ENCODE data around the gene PLA2G15.

Gene PLA2G15

DNA sequence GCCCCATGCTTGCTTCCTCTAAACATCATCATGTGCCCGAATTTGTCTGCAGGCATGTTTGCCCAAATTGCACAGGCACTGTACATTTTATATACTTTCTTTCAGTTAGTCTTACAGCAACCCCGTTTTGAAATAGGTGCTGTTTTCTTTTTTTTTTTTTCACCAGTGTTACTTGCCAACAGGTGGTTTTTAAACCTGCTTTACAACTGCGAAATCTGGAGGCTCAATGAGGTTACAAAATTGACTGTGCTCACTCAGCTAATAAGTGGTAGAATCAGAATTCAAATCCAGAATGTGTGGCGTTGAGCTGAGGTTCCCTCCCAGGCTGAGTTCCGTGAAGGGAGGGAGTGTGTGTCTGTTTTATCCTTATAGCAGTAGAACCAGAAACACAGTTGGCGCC, 5.8 kb downstream of the PLA2G15 start:
- H3K27ac ChIP-seq (ENCODE audit: insufficient read depth, low read length, poor library complexity, severe bottlenecking) = no peak overlapping the region
- DNase-seq = no peak
- H3K4me3 ChIP-seq (ENCODE audit: insufficient read depth, low read depth, low read length, poor library complexity, severe bottlenecking) = no peak overlapping the region
- H3K9me3 ChIP-seq (ENCODE audit: control insufficient read depth, low read length) = no peaks in the 10 kb centered on the region
- H3K36me3 ChIP-seq (ENCODE audit: control insufficient read depth, insufficient read depth, low read length) = peaks cover 24% of the 10 kb centered on the region
- no peaks in the 10 kb centered on the region for H3K27me3 ChIP-seq (replicated peaks; ENCODE audit: control insufficient read depth, insufficient read depth, low read length, poor library complexity, severe bottlenecking)
- H3K4me1 ChIP-seq (ENCODE audit: control insufficient read depth, insufficient read depth, low read length, poor library complexity, severe bottlenecking) = peaks cover 6% of the 10 kb centered on the region

DNA sequence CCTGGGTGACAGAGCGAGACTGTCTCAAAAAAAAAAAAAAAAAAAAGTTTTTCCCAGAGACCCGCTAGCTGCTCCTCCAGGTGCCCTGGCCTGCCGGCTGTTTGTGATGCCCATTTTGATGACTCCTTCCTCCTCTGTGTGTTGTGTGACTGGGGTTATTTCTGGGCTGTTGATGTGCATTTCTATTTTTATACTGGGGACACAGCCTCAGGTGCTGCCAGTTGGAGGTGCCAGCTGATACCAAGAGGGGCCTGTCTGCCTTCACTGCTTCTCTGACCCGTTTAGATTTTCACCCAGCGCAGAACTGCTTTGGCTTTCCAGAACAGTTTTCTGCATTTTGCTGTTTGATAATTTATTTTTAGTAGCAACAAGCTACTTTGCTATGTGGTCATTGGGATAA, 6.7 kb downstream of the PLA2G15 start:
- Histone ChIP-seq H3K27me3 (replicated peaks; ENCODE audit: control insufficient read depth, insufficient read depth, low read length, poor library complexity, severe bottlenecking) (no peaks in the 10 kb centered on the region), H3K36me3 (ENCODE audit: control insufficient read depth, insufficient read depth, low read length) (peaks cover 24% of the 10 kb centered on the region), H3K4me3 (ENCODE audit: insufficient read depth, low read depth, low read length, poor library complexity, severe bottlenecking) (no peak overlapping the region), H3K4me1 (ENCODE audit: control insufficient read depth, insufficient read depth, low read length, poor library complexity, severe bottlenecking) (peaks cover under 1% of the 10 kb centered on the region), H3K27ac (ENCODE audit: insufficient read depth, low read length, poor library complexity, severe bottlenecking) (no peak overlapping the region), H3K9me3 (ENCODE audit: control insufficient read depth, low read length) (no peaks in the 10 kb centered on the region)
- no peak for DNase-seq

DNA sequence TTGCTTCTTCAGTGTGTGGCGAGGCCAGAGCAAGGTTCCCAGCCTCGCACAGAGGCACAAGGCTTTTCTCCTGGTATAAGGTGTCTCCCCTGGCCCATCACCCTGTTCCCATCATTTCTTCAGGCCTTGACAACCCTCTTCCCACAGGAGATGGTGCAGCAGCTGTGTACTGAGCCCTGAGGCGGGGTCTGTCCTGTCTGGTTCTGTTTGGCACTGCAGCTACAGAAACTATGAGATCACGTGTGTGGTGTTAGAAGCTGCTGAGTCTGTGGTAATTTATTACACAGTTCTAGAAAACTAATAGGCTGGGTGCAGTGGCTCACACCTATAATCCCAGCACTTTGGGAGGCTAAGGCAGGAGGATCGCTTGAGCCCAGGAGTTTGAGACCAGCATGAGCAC, 7.2 kb downstream of the PLA2G15 start:
- no peak overlapping the region for H3K4me3 ChIP-seq (ENCODE audit: insufficient read depth, low read depth, low read length, poor library complexity, severe bottlenecking)
- no peaks in the 10 kb centered on the region for H3K4me1 ChIP-seq (ENCODE audit: control insufficient read depth, insufficient read depth, low read length, poor library complexity, severe bottlenecking)
- peaks cover 24% of the 10 kb centered on the region for H3K36me3 ChIP-seq (ENCODE audit: control insufficient read depth, insufficient read depth, low read length)
- no peaks in the 10 kb centered on the region for H3K9me3 ChIP-seq (ENCODE audit: control insufficient read depth, low read length)
- H3K27ac ChIP-seq (ENCODE audit: insufficient read depth, low read length, poor library complexity, severe bottlenecking) = no peak overlapping the region
- no peak for DNase-seq
- no peaks in the 10 kb centered on the region for H3K27me3 ChIP-seq (replicated peaks; ENCODE audit: control insufficient read depth, insufficient read depth, low read length, poor library complexity, severe bottlenecking)

DNA sequence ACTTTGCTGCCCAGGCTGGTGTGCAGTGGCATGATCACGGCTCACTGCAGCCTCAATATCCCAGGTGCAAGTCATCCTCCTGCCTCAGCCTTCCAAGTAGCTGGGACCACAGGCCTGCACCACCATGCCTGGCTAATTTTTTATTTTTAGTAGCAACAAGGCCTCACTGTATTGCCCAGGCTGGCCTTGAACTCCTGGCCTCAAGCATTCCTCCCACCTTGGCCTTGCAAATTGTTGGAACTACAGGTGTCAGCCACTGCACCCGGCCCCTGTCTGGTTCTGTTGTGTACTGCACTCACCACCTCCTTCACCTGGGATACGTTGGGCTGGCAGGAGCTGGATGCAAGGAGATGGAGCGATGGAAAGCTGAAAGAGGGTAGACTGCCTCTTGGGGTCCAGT, 8.5 kb downstream of the PLA2G15 start:
- H3K4me1 ChIP-seq (ENCODE audit: control insufficient read depth, insufficient read depth, low read length, poor library complexity, severe bottlenecking) = no peaks in the 10 kb centered on the region
- DNase-seq = no peak
- peaks cover 24% of the 10 kb centered on the region for H3K36me3 ChIP-seq (ENCODE audit: control insufficient read depth, insufficient read depth, low read length)
- no peak overlapping the region for H3K4me3 ChIP-seq (ENCODE audit: insufficient read depth, low read depth, low read length, poor library complexity, severe bottlenecking)
- no peaks in the 10 kb centered on the region for H3K9me3 ChIP-seq (ENCODE audit: control insufficient read depth, low read length)
- H3K27ac ChIP-seq (ENCODE audit: insufficient read depth, low read length, poor library complexity, severe bottlenecking) = no peak overlapping the region
- no peaks in the 10 kb centered on the region for H3K27me3 ChIP-seq (replicated peaks; ENCODE audit: control insufficient read depth, insufficient read depth, low read length, poor library complexity, severe bottlenecking)

DNA sequence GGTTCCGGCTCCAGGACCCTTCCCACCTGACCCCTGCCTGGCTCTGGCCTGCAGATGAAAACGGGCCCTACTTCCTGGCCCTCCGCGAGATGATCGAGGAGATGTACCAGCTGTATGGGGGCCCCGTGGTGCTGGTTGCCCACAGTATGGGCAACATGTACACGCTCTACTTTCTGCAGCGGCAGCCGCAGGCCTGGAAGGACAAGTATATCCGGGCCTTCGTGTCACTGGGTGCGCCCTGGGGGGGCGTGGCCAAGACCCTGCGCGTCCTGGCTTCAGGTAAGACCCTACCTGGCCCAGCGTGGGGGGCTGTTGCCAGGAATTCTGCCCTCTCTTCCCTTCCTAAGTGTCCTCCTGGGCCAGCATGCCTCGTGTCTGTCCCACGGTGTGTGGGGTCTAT, 10.5 kb downstream of the PLA2G15 start:
- Histone ChIP-seq H3K4me1 (ENCODE audit: control insufficient read depth, insufficient read depth, low read length, poor library complexity, severe bottlenecking) (no peaks in the 10 kb centered on the region), H3K9me3 (ENCODE audit: control insufficient read depth, low read length) (no peaks in the 10 kb centered on the region), H3K4me3 (ENCODE audit: insufficient read depth, low read depth, low read length, poor library complexity, severe bottlenecking) (no peak overlapping the region), H3K27me3 (replicated peaks; ENCODE audit: control insufficient read depth, insufficient read depth, low read length, poor library complexity, severe bottlenecking) (no peaks in the 10 kb centered on the region), H3K27ac (ENCODE audit: insufficient read depth, low read length, poor library complexity, severe bottlenecking) (no peak overlapping the region), H3K36me3 (ENCODE audit: control insufficient read depth, insufficient read depth, low read length) (peaks cover 29% of the 10 kb centered on the region)
- no peak for DNase-seq

DNA sequence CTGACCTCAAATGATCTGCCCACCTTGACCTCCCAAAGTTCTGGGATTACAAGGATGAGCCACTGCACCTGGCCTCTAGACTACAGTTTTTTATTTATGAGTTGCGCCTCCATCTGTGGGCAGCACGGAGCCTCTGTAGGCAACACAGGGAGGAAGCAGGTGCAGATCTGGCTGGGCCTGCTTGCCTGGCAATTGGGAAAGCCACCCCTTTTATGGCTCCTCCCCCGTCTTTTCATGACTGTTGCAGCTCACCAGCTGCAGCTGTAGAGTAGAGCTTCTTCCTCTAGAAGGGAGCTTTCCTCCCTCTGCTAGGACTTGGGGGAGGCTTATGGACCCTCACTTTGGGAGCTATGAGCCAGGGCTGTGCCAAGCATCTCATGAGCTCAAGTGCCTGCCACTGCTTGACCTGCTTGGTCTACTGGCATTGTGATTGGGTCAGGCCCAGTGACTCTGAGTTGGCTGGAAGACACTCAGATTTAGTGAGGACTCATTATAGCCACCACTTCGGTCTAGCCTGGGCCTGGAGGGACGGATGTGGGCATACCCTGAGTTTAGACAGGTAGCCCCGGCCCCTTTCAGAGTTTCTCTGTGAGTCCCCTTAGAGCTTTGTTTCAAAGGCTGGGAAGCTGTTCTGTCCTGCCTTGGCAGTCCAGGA, 12.2 kb downstream of the PLA2G15 start:
- Histone ChIP-seq H3K9me3 (ENCODE audit: control insufficient read depth, low read length) (no peaks in the 10 kb centered on the region), H3K27me3 (replicated peaks; ENCODE audit: control insufficient read depth, insufficient read depth, low read length, poor library complexity, severe bottlenecking) (no peaks in the 10 kb centered on the region), H3K27ac (ENCODE audit: insufficient read depth, low read length, poor library complexity, severe bottlenecking) (no peak overlapping the region), H3K4me1 (ENCODE audit: control insufficient read depth, insufficient read depth, low read length, poor library complexity, severe bottlenecking) (peaks cover 4% of the 10 kb centered on the region), H3K4me3 (ENCODE audit: insufficient read depth, low read depth, low read length, poor library complexity, severe bottlenecking) (no peak overlapping the region), H3K36me3 (ENCODE audit: control insufficient read depth, insufficient read depth, low read length) (peaks cover 24% of the 10 kb centered on the region)
- DNase-seq = no peak

DNA sequence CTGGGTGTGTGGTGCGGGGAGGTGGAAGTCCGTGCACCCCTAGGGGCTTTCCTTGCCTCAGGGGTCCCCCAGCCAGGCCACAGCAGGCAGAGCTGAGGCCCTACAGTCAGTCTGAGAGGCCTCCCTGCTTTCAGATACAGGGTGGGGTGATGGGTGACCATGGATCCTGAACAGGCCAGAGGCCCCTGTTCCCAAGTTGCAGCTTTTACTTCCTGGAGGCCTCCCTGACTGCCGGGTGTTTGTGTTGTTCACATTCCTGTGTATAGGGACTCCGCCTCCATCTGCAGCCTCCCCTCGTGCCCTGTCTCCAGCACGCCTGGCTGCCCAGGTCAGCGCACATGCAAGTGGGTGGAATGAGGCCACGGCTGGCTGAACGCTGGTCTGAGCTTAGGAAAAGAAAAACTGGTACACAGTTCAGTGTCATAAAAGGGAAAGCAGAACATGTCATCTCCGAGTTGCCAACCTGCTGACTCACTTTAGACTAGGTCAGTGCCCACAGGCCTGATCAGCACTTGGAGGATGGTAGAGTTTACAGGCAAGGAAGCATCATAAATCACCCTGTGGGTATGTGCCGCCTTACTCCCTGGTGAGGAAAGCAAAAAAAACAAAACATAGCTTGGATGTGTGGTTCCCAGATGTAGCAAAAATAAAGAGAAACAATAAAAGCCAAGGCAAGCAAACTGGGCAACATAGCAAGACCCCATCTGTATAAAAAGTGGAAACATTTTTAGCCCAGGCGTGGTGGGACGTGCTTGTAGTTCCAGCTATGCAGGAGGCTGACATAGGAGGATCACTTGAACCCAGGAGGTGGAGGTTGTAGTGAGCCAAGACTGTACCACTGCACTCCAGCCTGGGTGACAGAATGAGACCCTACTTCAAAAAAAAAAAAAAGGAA, 13.0 kb downstream of the PLA2G15 start:
- Histone ChIP-seq H3K4me3 (ENCODE audit: insufficient read depth, low read depth, low read length, poor library complexity, severe bottlenecking) (no peak overlapping the region), H3K9me3 (ENCODE audit: control insufficient read depth, low read length) (no peaks in the 10 kb centered on the region), H3K27ac (ENCODE audit: insufficient read depth, low read length, poor library complexity, severe bottlenecking) (no peak overlapping the region), H3K36me3 (ENCODE audit: control insufficient read depth, insufficient read depth, low read length) (peaks cover 19% of the 10 kb centered on the region), H3K4me1 (ENCODE audit: control insufficient read depth, insufficient read depth, low read length, poor library complexity, severe bottlenecking) (peaks cover 4% of the 10 kb centered on the region), H3K27me3 (replicated peaks; ENCODE audit: control insufficient read depth, insufficient read depth, low read length, poor library complexity, severe bottlenecking) (no peaks in the 10 kb centered on the region)
- DNase-seq = no peak

DNA sequence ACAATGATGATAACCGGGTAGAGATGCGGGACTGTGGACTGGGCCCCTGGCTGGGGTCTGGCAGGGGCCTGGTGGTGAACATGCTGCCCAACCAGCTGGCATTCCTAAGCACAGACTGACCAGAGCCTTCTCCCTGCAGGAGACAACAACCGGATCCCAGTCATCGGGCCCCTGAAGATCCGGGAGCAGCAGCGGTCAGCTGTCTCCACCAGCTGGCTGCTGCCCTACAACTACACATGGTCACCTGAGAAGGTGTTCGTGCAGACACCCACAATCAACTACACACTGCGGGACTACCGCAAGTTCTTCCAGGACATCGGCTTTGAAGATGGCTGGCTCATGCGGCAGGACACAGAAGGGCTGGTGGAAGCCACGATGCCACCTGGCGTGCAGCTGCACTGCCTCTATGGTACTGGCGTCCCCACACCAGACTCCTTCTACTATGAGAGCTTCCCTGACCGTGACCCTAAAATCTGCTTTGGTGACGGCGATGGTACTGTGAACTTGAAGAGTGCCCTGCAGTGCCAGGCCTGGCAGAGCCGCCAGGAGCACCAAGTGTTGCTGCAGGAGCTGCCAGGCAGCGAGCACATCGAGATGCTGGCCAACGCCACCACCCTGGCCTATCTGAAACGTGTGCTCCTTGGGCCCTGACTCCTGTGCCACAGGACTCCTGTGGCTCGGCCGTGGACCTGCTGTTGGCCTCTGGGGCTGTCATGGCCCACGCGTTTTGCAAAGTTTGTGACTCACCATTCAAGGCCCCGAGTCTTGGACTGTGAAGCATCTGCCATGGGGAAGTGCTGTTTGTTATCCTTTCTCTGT, 14.0 kb downstream of the PLA2G15 start:
- DNase-seq = no peak
- H3K9me3 ChIP-seq (ENCODE audit: control insufficient read depth, low read length) = no peaks in the 10 kb centered on the region
- peaks cover 12% of the 10 kb centered on the region for H3K4me1 ChIP-seq (ENCODE audit: control insufficient read depth, insufficient read depth, low read length, poor library complexity, severe bottlenecking)
- H3K27ac ChIP-seq (ENCODE audit: insufficient read depth, low read length, poor library complexity, severe bottlenecking) = no peak overlapping the region
- H3K27me3 ChIP-seq (replicated peaks; ENCODE audit: control insufficient read depth, insufficient read depth, low read length, poor library complexity, severe bottlenecking) = no peaks in the 10 kb centered on the region
- H3K36me3 ChIP-seq (ENCODE audit: control insufficient read depth, insufficient read depth, low read length) = peaks cover 19% of the 10 kb centered on the region
- H3K4me3 ChIP-seq (ENCODE audit: insufficient read depth, low read depth, low read length, poor library complexity, severe bottlenecking) = no peak overlapping the region

DNA sequence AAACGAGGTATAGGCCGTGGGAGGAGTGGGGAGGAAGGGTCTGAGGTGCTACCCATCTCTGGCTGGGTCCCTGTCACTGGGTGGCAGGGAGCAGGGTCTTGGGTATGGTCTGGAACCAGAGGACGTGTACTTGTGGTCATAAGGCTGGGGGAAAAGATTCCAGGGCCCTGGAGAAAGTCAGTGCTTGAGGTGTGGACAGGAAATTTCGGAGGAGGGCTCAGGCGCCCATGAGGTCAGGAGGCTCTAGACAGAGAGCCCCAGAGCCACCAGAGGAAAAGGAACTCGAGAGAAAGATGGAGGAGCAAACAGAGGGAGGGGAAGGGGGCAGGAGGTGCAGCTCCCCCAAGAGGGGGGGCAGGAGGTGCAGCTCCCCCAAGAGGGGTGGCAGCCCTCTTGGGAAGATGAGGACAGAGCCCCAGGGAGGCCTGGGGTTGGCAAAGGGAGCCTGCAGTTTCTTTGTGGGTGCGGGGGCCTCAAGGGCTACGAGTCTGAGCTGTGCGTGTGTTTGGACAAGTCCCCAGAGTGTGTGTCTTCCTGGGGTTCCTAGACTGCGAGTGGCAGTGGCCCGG, 18.5 kb downstream of the PLA2G15 start:
- H3K4me1 ChIP-seq (ENCODE audit: control insufficient read depth, insufficient read depth, low read length, poor library complexity, severe bottlenecking) = peaks cover 29% of the 10 kb centered on the region

More for the DNA sequence above, 18.5 kb downstream of the PLA2G15 start:
- Histone ChIP-seq H3K9me3 (ENCODE audit: control insufficient read depth, low read length) (no peaks in the 10 kb centered on the region), H3K36me3 (ENCODE audit: control insufficient read depth, insufficient read depth, low read length) (peaks cover 9% of the 10 kb centered on the region), H3K27ac (ENCODE audit: insufficient read depth, low read length, poor library complexity, severe bottlenecking) (peak overlapping the region; percentile 98), H3K4me3 (ENCODE audit: insufficient read depth, low read depth, low read length, poor library complexity, severe bottlenecking) (peak overlapping the region; percentile 83), H3K27me3 (replicated peaks; ENCODE audit: control insufficient read depth, insufficient read depth, low read length, poor library complexity, severe bottlenecking) (no peaks in the 10 kb centered on the region)
- no peak for DNase-seq

All from effector memory CD4-positive, alpha-beta T cell (primary cell).